Effector memory CD4-positive, alpha-beta T cell (primary cell): Measurements from ENCODE around the gene IPPK.

Experiments
- DNase-seq, 3 donors: peaks; one replicate each; pipeline ENCODE4 v3.0.0-alpha.2; 2020
- H3K27ac ChIP-seq: 2 replicates; pipeline ENCODE4 v1.7.0; 2013; ENCODE audit warnings: mild to moderate bottlenecking, low read length, moderate library complexity; ENCODE audit not compliant: insufficient read depth, poor library complexity, severe bottlenecking
- H3K27me3 ChIP-seq: replicated peaks from 2 replicates; pipeline ENCODE4 v1.7.0; 2013; ENCODE audit warnings: mild to moderate bottlenecking, low read length; ENCODE audit not compliant: insufficient read depth, control insufficient read depth, poor library complexity, severe bottlenecking
- H3K36me3 ChIP-seq: 2 replicates; pipeline ENCODE4 v1.7.0; 2013; ENCODE audit warnings: mild to moderate bottlenecking, low read length, moderate library complexity; ENCODE audit not compliant: control insufficient read depth, insufficient read depth
- H3K4me1 ChIP-seq: 2 replicates; pipeline ENCODE4 v1.7.0; 2013; ENCODE audit warnings: low read length, mild to moderate bottlenecking; ENCODE audit not compliant: control insufficient read depth, insufficient read depth, poor library complexity, severe bottlenecking
- H3K4me3 ChIP-seq: 2 replicates; pipeline ENCODE4 v1.7.0; 2013; ENCODE audit warnings: low read length, low read depth, mild to moderate bottlenecking; ENCODE audit not compliant: insufficient read depth, poor library complexity, severe bottlenecking
- H3K9me3 ChIP-seq: 2 replicates; pipeline ENCODE4 v1.7.0; 2013; ENCODE audit warnings: mild to moderate bottlenecking, low read length, moderate library complexity; ENCODE audit not compliant: control insufficient read depth

Gene IPPK

DNA sequence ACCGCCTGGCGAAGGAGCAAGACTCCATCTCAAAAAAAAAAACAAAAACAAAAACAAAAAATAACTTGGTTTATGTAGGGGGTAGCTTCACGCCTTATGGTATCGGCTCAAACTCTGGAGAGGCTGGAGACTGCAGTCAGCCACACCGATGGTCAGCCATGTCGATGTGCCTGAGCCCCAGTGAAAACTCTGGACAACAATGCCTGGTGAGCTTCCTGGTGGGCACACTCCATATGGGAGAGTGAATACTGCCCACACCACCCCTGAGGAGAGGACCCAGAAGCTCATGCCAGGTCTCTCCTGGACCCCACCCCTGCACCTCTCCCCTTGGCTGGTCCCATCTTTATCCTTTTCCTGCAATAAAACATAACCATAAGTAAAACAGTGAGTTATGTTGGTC, 19.6 kb downstream of the IPPK start:
- H3K36me3 ChIP-seq = peaks cover 59% of the 10 kb centered on the region

DNA sequence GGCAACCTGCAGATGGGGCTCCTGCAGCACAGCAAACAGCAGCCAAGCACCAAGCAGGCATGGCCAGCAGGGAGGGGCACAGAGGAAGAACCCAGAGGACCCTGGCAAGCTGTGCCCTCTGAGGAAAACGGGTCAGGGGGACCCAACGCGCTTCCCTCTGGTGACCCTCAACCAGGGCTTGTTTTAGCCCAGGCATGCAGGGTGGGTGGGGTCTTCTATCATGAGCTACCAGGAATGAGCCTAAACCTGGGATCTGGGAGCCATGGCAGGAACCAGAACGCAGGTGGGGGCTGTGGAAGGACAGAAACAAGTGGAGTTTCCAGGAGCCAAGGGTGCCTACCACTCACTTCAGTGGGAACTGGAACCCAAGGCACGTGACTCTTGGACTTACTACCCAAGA, 20.9 kb downstream of the IPPK start:
- Histone ChIP-seq H3K4me1 (no peaks in the 10 kb centered on the region), H3K27me3 (no peaks in the 10 kb centered on the region), H3K9me3 (no peaks in the 10 kb centered on the region), H3K27ac (no peak overlapping the region), H3K4me3 (no peak overlapping the region), H3K36me3 (peaks cover 59% of the 10 kb centered on the region)
- no peak for DNase-seq

More for the DNA sequence above, 19.6 kb downstream of the IPPK start:
- Histone ChIP-seq H3K4me3 (no peak overlapping the region), H3K9me3 (no peaks in the 10 kb centered on the region), H3K27me3 (no peaks in the 10 kb centered on the region), H3K27ac (no peak overlapping the region), H3K4me1 (no peaks in the 10 kb centered on the region)
- DNase-seq = no peak

DNA sequence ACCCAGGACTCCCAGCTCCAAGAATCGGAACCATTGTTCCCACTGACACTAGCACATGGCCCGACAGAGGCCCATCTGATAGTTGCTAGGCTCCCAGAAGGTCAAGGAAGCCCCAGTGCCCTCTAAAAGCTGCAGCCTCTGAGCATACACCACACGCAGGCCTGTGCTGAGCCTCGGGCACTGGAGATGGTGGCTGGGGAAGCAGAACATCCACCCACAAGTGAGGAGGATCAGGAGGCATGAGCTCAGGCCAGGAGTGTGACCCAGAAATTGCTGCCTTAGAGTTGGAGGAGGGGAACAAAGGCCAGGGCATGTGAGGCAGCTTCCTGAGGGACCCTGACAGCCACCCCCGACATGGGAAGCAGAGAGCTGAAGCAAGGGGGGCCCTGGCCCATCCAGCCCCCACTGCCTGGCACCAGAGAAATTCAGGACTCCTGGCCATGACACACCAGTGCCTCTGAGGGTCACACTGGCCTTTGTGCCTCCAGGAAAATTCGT, 21.4 kb downstream of the IPPK start:
- H3K9me3 ChIP-seq = no peaks in the 10 kb centered on the region
- no peak overlapping the region for H3K27ac ChIP-seq
- DNase-seq = no peak
- H3K4me1 ChIP-seq = no peaks in the 10 kb centered on the region
- H3K27me3 ChIP-seq = no peaks in the 10 kb centered on the region
- H3K36me3 ChIP-seq = peaks cover 64% of the 10 kb centered on the region
- no peak overlapping the region for H3K4me3 ChIP-seq

DNA sequence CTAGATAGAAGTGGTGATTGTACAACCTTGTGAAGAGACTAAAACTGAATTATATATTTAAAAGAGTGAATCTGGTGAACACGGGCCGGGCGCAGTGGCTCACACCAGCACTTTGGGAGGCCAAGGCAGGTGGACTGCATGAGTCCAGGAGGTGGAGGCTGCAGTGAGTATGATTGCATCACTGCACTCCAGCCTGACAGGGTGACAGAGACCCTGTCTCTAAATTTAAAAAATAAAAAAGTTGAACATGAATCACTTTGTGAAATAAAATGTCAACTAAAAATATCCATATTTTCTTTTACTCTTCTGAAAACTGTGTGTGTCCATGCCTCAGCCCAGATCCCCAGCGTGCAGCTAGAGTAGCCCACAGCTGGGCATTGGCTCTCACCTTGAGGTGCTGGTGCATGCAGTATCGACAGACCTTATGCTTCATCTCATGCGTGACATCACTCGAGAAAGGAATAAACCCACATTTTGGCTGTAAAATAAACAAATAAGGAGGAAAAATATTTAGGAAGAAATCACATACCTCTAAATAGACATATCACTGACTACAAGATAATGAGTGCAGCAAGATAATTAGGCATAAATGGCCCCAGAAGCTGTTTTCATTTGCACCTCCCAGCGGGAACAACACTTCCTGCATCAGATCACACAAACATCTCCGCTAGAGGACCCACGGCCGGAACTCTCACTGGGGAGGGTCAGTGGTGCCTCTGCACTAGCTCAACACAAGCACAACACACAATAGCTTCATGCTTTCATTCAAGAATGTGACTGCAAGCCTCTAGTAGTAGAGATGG, 22.1 kb downstream of the IPPK start:
- no peaks in the 10 kb centered on the region for H3K27me3 ChIP-seq
- H3K9me3 ChIP-seq = no peaks in the 10 kb centered on the region
- no peak for DNase-seq
- no peak overlapping the region for H3K27ac ChIP-seq
- H3K4me1 ChIP-seq = no peaks in the 10 kb centered on the region
- H3K4me3 ChIP-seq = no peak overlapping the region
- peaks cover 70% of the 10 kb centered on the region for H3K36me3 ChIP-seq

DNA sequence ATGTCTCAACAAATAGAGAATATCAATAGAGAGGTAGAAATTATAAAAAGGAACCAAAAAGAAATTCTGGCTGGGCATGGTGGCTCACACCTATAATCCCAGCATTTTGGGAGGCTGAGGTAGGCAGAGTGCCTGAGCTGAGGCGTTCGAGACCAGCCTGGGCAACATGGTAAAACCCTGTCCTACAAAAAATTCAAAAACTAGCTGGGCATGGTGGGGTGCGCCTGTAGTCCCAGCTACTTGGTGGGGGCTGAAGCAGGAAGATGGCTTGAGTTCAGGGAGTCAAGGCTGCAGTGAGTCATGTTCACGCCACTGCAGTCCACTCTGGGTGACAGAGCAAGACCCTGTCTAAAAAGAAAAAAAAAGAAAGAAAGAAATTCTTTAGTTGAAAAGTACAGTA, 24.9 kb downstream of the IPPK start:
- Histone ChIP-seq H3K4me1 (no peaks in the 10 kb centered on the region), H3K27ac (no peak overlapping the region), H3K4me3 (no peak overlapping the region), H3K9me3 (no peaks in the 10 kb centered on the region), H3K36me3 (peaks cover 82% of the 10 kb centered on the region), H3K27me3 (no peaks in the 10 kb centered on the region)
- no peak for DNase-seq

DNA sequence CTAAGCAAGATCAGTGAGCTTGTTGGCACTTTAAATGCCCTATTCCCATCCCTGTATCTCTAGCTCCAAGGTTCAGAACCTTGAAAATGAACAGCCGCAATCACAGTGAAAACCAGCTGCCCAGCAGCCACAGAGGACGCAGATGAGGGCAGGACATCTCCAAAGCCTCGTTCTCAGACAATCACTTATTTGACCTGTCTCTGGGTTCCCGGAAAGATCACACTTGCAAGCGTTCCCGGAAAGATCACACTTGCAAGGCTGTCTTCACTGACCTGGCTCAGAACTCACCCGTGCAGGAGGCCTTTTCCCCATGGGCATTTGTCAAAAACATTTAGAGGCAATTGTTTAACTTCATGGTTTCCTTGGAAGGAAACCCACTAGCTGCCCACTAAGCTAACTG, 25.7 kb downstream of the IPPK start:
- Histone ChIP-seq H3K9me3 (no peaks in the 10 kb centered on the region), H3K4me3 (no peak overlapping the region), H3K4me1 (no peaks in the 10 kb centered on the region), H3K27me3 (no peaks in the 10 kb centered on the region), H3K27ac (no peak overlapping the region), H3K36me3 (peaks cover 87% of the 10 kb centered on the region)
- no peak for DNase-seq

DNA sequence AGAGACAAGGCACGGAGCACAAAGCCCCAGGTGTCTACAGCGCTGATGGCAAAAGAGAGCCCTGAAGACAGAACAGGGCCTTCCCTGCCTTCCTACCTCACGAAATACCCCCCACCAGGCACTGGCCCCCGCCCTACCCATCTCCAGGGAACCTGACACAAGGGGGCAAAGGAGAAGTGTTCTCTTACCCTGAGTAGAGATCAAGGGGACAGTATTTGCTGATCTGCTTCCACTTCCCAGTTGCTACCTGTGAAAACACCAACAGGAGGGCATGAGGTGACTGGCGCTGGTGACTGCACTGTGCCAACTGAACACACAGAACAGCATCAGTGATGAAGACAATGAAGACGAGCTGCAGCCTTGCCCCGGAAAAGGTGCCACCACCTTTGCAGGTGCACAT, 27.4 kb downstream of the IPPK start:
- DNase-seq = no peak
- H3K36me3 ChIP-seq = peaks cover 81% of the 10 kb centered on the region
- H3K4me3 ChIP-seq = no peak overlapping the region
- no peak overlapping the region for H3K27ac ChIP-seq
- H3K27me3 ChIP-seq = no peaks in the 10 kb centered on the region
- H3K9me3 ChIP-seq = no peaks in the 10 kb centered on the region
- H3K4me1 ChIP-seq = no peaks in the 10 kb centered on the region

DNA sequence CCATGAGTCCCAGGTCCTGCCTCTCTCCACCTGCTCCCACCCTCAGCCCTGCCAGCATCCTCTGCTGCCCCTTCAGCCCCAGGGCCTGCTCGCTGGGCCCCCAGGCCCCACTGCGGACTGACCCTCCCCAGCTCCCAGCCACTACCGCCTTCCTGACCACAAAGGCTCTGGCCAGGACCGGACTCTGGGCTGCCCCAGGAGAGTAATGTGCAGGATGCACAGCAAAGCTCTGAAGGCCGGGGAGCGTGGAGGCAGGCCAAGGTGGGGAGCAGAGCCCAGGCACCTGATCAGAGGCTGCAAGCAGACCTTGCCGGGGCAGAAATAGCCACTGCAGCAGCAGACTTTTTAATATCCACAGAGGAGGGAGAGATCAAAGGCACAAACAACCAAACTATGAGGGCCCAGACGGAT, 27.9 kb downstream of the IPPK start:
- H3K36me3 ChIP-seq = peaks cover 83% of the 10 kb centered on the region
- no peak for DNase-seq

DNA sequence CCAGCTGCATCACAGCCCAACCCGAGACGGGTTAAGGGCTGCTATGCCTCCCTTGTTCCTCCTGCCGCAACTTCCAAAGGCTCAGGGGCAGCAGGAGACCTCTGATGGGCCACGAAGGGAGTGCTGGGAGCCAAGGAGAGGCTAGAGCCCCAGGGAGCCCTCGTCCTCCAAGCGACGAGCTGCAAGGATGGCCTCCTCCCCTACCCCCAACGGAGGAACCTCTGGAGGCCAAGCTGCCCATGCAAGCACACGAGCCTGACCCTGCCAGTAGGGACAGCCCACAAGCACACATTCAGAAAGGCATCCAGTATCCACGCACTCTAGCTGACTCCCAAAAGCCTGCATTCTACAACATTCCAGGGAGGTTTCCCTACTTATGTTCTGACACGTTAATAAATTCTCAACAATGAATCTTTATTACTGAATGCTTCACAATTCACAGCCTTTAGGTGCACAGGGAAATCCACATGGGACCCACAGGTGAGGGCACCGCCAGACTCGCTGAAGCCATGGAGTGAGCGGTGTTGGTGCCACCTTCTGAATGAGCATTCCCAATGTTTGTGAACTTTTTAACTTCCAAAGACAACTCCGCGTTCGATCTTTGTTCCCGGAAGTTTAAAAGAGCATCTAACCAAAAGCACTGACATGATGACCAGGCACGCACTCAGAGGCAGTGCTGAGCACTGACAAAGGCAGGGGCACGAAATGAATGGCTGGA, 28.7 kb downstream of the IPPK start:
- H3K9me3 ChIP-seq = no peaks in the 10 kb centered on the region
- H3K4me1 ChIP-seq = no peaks in the 10 kb centered on the region
- H3K36me3 ChIP-seq = peaks cover 82% of the 10 kb centered on the region
- no peak for DNase-seq
- no peak overlapping the region for H3K4me3 ChIP-seq
- H3K27ac ChIP-seq = no peak overlapping the region
- no peaks in the 10 kb centered on the region for H3K27me3 ChIP-seq

More for the DNA sequence above, 27.9 kb downstream of the IPPK start:
- Histone ChIP-seq H3K27ac (no peak overlapping the region), H3K4me3 (no peak overlapping the region), H3K9me3 (no peaks in the 10 kb centered on the region), H3K27me3 (no peaks in the 10 kb centered on the region), H3K4me1 (no peaks in the 10 kb centered on the region)

DNA sequence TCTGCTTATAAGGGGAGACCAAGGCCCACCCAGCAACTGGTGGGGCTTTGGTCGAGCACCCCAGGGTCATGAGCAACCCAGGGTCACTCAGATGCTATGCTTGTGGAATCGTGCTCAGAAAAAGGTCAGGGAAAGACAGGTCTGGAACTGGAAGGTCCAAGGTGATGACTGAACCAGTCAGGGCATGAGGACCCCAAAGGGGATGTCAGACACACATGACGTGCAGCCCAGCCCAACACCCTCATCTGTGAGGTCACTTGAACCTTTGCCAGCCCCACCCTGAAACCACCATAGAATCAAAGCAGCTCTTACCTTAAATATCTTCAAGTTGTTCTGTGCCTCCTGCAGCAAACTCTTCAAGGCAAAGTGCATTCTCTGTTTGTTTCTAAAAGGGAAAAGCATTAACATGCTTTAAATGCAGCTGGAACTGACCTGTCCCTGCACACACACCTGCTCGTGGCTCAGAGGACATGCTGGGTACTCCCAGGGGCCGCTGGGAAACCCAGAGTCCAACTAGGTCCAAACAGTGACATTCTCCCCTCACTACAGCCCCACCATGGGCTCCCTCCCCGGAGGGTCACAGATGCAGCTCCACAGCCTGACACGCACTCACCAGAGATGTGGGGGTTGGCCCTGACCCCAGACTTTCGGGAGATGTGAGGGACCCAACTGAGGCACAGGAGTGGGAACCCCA, 29.4 kb downstream of the IPPK start:
- no peak overlapping the region for H3K27ac ChIP-seq
- no peaks in the 10 kb centered on the region for H3K27me3 ChIP-seq
- no peaks in the 10 kb centered on the region for H3K9me3 ChIP-seq
- H3K36me3 ChIP-seq = peaks cover 82% of the 10 kb centered on the region
- no peak overlapping the region for H3K4me3 ChIP-seq
- no peak for DNase-seq
- H3K4me1 ChIP-seq = no peaks in the 10 kb centered on the region
